K562 (cell line): ENCODE data around the gene KIF14. TPM values are rescaled to one million over a fixed set of nuclear protein-coding genes. Genes with fewer than 3 reads are reported as not detected.

Experiments used
- polyA plus RNA-seq, 8 experiments: library from polyadenylated mRNA; depleted of rRNA in 4 of 8; stranded (reverse) in 5 of 8; unstranded in 3 of 8; fragments of >200 nt; fragmentation: Nextera tagmentation in 2 of 8; fragmentation: Illumina TruSeq in 1 of 8; extraction: Ambion mirVana in 2 of 8; extraction: Trizol in 1 of 8; gene quantifications; 2 replicates each; pipeline versions ENCODE4 v1.2.1 to v1.2.3, GENCODE V29; 2011 to 2014; ENCODE audit warnings: inconsistent platforms in 1 of 8, missing spikeins in 1 of 8
- total RNA-seq, 7 experiments: library from RNA; depleted of rRNA in 6 of 7; stranded (reverse); fragments of >200 nt in 6 of 7; fragmentation: Illumina TruSeq in 2 of 7; extraction: Trizol in 2 of 7; gene quantifications; 2 replicates each; pipeline versions ENCODE4 v1.2.1 to v1.2.3, GENCODE V29; 2011 to 2021; ENCODE audit warnings: low replicate concordance in 1 of 7

The KIF14 gene
- total and polyA plus RNA-seq, 9 of the 15 experiments (the other 6 are each of a cell fraction or from before 2014, with no cell fraction given) = 11.5 to 47.4 (median 29.0) TPM

Other genes with a start within 250 kb of the KIF14 start
- 16.5 and 21.5 TPM in 2 replicates for gene ZNF281, start 210.7 kb downstream of the KIF14 start, total RNA-seq (2014; rRNA removed)
- gene ZNF281, start 210.7 kb downstream of the KIF14 start, total RNA-seq (2014; rRNA removed; fragmentation: Illumina TruSeq; extraction: Trizol) = 21.2 and 22.5 TPM in 2 replicates
- 24.3 and 24.9 TPM in 2 replicates for gene ZNF281, start 210.7 kb downstream of the KIF14 start, total RNA-seq (2015; rRNA removed; fragmentation: Illumina TruSeq; extraction: Trizol)
- 21.0 and 22.7 TPM in 2 replicates for gene ZNF281, start 210.7 kb downstream of the KIF14 start, total RNA-seq (2021)
- 11.5 and 13.4 TPM in 2 replicates for gene ZNF281, start 210.7 kb downstream of the KIF14 start, polyA plus RNA-seq (2011; rRNA removed)
- gene ZNF281, start 210.7 kb downstream of the KIF14 start, polyA plus RNA-seq (2014; fragmentation: Illumina TruSeq; extraction: Trizol) = 18.3 and 20.2 TPM in 2 replicates
- 10 to 100 TPM in 1 of 2 experiments, 1 to 10 TPM in 1; 9.6 to 12.8 TPM for gene ZNF281, start 210.7 kb downstream of the KIF14 start, polyA plus RNA-seq (2014; fragmentation: Nextera tagmentation; extraction: Ambion mirVana)
- gene ZNF281, start 210.7 kb downstream of the KIF14 start, polyA plus RNA-seq (2014; rRNA removed) = 11.3 and 12.0 TPM in 2 replicates
- 15.8 and 18.4 TPM in 2 replicates for gene DDX59, start 49.2 kb upstream of the KIF14 start, total RNA-seq (2014; rRNA removed)
- gene DDX59, start 49.2 kb upstream of the KIF14 start, total RNA-seq (2014; rRNA removed; fragmentation: Illumina TruSeq; extraction: Trizol) = 21.1 and 23.9 TPM in 2 replicates
- 20.0 and 24.1 TPM in 2 replicates for gene DDX59, start 49.2 kb upstream of the KIF14 start, total RNA-seq (2015; rRNA removed; fragmentation: Illumina TruSeq; extraction: Trizol)
- 17.9 and 19.9 TPM in 2 replicates for gene DDX59, start 49.2 kb upstream of the KIF14 start, total RNA-seq (2021)
- 19.8 and 23.4 TPM in 2 replicates for gene DDX59, start 49.2 kb upstream of the KIF14 start, polyA plus RNA-seq (2011; rRNA removed)
- 21.1 and 30.4 TPM in 2 replicates for gene DDX59, start 49.2 kb upstream of the KIF14 start, polyA plus RNA-seq (2014; fragmentation: Illumina TruSeq; extraction: Trizol)
- 1 to 10 TPM; 8.3 TPM for gene DDX59, start 49.2 kb upstream of the KIF14 start, polyA plus RNA-seq (2014; fragmentation: Nextera tagmentation; extraction: Ambion mirVana)
- 24.4 and 25.7 TPM in 2 replicates for gene DDX59, start 49.2 kb upstream of the KIF14 start, polyA plus RNA-seq (2014; rRNA removed)
- 2.7 and 2.9 TPM in 2 replicates for gene CAMSAP2, start 118.1 kb upstream of the KIF14 start, total RNA-seq (2014; rRNA removed)
- 5.8 and 6.9 TPM in 2 replicates for gene CAMSAP2, start 118.1 kb upstream of the KIF14 start, total RNA-seq (2014; rRNA removed; fragmentation: Illumina TruSeq; extraction: Trizol)
- 7.4 and 7.5 TPM in 2 replicates for gene CAMSAP2, start 118.1 kb upstream of the KIF14 start, total RNA-seq (2015; rRNA removed; fragmentation: Illumina TruSeq; extraction: Trizol)
- gene CAMSAP2, start 118.1 kb upstream of the KIF14 start, total RNA-seq (2021) = 5.2 and 5.3 TPM in 2 replicates
- 2.7 and 3.3 TPM in 2 replicates for gene CAMSAP2, start 118.1 kb upstream of the KIF14 start, polyA plus RNA-seq (2011; rRNA removed)
- gene CAMSAP2, start 118.1 kb upstream of the KIF14 start, polyA plus RNA-seq (2014; fragmentation: Illumina TruSeq; extraction: Trizol) = 4.8 and 5.9 TPM in 2 replicates
- gene CAMSAP2, start 118.1 kb upstream of the KIF14 start, polyA plus RNA-seq (2014; fragmentation: Nextera tagmentation; extraction: Ambion mirVana) = 1 to 10 TPM; 1.4 to 1.7 TPM
- gene CAMSAP2, start 118.1 kb upstream of the KIF14 start, polyA plus RNA-seq (2014; rRNA removed) = 2.5 and 3.3 TPM in 2 replicates